H9 (cell line): ENCODE data around the gene F2. TPM values are rescaled to one million over a fixed set of nuclear protein-coding genes. Genes with fewer than 3 reads are reported as not detected.

ENCODE experiments used
- DNase-seq: peaks from one replicate; pipeline ENCODE4 v3.0.0-alpha.2; 2017
- H2AFZ ChIP-seq: one replicate; pipeline ENCODE4 v1.6.1; 2013; ENCODE audit warnings: mild to moderate bottlenecking, low read length, control low read depth, moderate library complexity
- H2AK5ac ChIP-seq: 2 replicates; pipeline ENCODE4 v1.6.1; 2013; ENCODE audit warnings: low read length, control low read depth, mixed read lengths; ENCODE audit not compliant: insufficient read length
- H2BK120ac ChIP-seq: one replicate; pipeline ENCODE4 v1.6.1; 2013; ENCODE audit warnings: low read depth, mild to moderate bottlenecking, low read length, control low read depth, inconsistent platforms; ENCODE audit not compliant: poor library complexity, severe bottlenecking
- H2BK12ac ChIP-seq: 2 replicates; pipeline ENCODE4 v1.6.1; 2013; ENCODE audit warnings: low read length, control low read depth, mixed read lengths, low read depth; ENCODE audit not compliant: insufficient read length
- H2BK15ac ChIP-seq: 2 replicates; pipeline ENCODE4 v1.6.1; 2013; ENCODE audit warnings: low read depth, low read length, control low read depth
- H2BK20ac ChIP-seq: one replicate; pipeline ENCODE4 v1.6.1; 2013; ENCODE audit warnings: low read depth, mild to moderate bottlenecking, low read length, control low read depth, inconsistent platforms; ENCODE audit not compliant: poor library complexity, severe bottlenecking
- H2BK5ac ChIP-seq: 2 replicates; pipeline ENCODE4 v1.6.1; 2013; ENCODE audit warnings: low read length, control low read depth, mixed read lengths; ENCODE audit not compliant: insufficient read length
- H3K14ac ChIP-seq: 2 replicates; pipeline ENCODE4 v1.6.1; 2013; ENCODE audit warnings: low read length, control low read depth; ENCODE audit not compliant: insufficient read depth
- H3K18ac ChIP-seq: 2 replicates; pipeline ENCODE4 v1.6.1; 2013; ENCODE audit warnings: low read depth, mild to moderate bottlenecking, mixed read lengths, low read length, control low read depth; ENCODE audit not compliant: insufficient read length
- H3K23ac ChIP-seq: 2 replicates; pipeline ENCODE4 v1.6.1; 2013; ENCODE audit warnings: low read length, control low read depth, mixed read lengths, low read depth; ENCODE audit not compliant: insufficient read length
- H3K23me2 ChIP-seq: 2 replicates; pipeline ENCODE4 v1.6.1; 2013; ENCODE audit warnings: low read depth, mild to moderate bottlenecking, mixed read lengths, low read length, control low read depth; ENCODE audit not compliant: insufficient read length, poor library complexity, severe bottlenecking
- H3K27ac ChIP-seq: 2 replicates; pipeline ENCODE4 v1.5.1; 2013; ENCODE audit warnings: low read length, control low read depth, mixed read lengths, low read depth; ENCODE audit not compliant: insufficient read length
- H3K27me3 ChIP-seq: 2 replicates; pipeline ENCODE4 v1.6.1; 2013; ENCODE audit warnings: low read length, control low read depth, inconsistent platforms; ENCODE audit not compliant: insufficient read depth
- H3K4ac ChIP-seq: 2 replicates; pipeline ENCODE4 v1.6.1; 2013; ENCODE audit warnings: low read depth, mild to moderate bottlenecking, control low read depth, inconsistent platforms, low read length, moderate library complexity
- H3K4me1 ChIP-seq: 2 replicates; pipeline ENCODE4 v1.6.1; 2013; ENCODE audit warnings: low read length, control low read depth, inconsistent platforms; ENCODE audit not compliant: insufficient read depth
- H3K4me2 ChIP-seq: 2 replicates; pipeline ENCODE4 v1.6.1; 2013; ENCODE audit warnings: low read length, control low read depth, mixed read lengths; ENCODE audit not compliant: insufficient read length, insufficient read depth
- H3K56ac ChIP-seq: 2 replicates; pipeline ENCODE4 v1.6.1; 2013; ENCODE audit warnings: low read depth, mild to moderate bottlenecking, mixed read lengths, low read length, control low read depth; ENCODE audit not compliant: insufficient read length
- H3K79me1 ChIP-seq: 2 replicates; pipeline ENCODE4 v1.6.1; 2013; ENCODE audit warnings: low read depth, mild to moderate bottlenecking, moderate library complexity, low read length, control low read depth, inconsistent platforms; ENCODE audit not compliant: insufficient read depth, poor library complexity, severe bottlenecking
- H3K79me2 ChIP-seq: 2 replicates; pipeline ENCODE4 v1.6.1; 2013; ENCODE audit warnings: low read length, control low read depth, inconsistent platforms; ENCODE audit not compliant: insufficient read depth
- H3K9ac ChIP-seq: 2 replicates; pipeline ENCODE4 v1.6.1; 2013; ENCODE audit warnings: low read length, control low read depth, mixed read lengths; ENCODE audit not compliant: insufficient read length; ENCODE audit errors: extremely low read depth
- H3K9me3 ChIP-seq: one replicate; pipeline ENCODE4 v1.6.1; 2013; ENCODE audit warnings: low read depth, low read length, inconsistent platforms; ENCODE audit not compliant: control insufficient read depth
- H3T11ph ChIP-seq: one replicate; pipeline ENCODE4 v1.6.1; 2013; ENCODE audit warnings: mild to moderate bottlenecking, low read length, control low read depth, inconsistent platforms
- H4K20me1 ChIP-seq: one replicate; pipeline ENCODE4 v1.6.1; 2013; ENCODE audit not compliant: control insufficient read depth, insufficient read length, insufficient read depth
- H4K5ac ChIP-seq: 2 replicates; pipeline ENCODE4 v1.6.1; 2013; ENCODE audit warnings: low read depth, mild to moderate bottlenecking, mixed read lengths, low read length, control low read depth; ENCODE audit not compliant: insufficient read length
- H4K8ac ChIP-seq: replicated peaks from 2 replicates; pipeline ENCODE4 v1.6.1; 2013; ENCODE audit warnings: low read length, control low read depth, mixed read lengths, low read depth; ENCODE audit not compliant: insufficient read length
- H4K91ac ChIP-seq: 2 replicates; pipeline ENCODE4 v1.6.1; 2013; ENCODE audit warnings: low read depth, mild to moderate bottlenecking, moderate library complexity, mixed read lengths, low read length, control low read depth; ENCODE audit not compliant: insufficient read length
- H3K27ac Mint-ChIP-seq, 3 experiments: 2 replicates in 2 of 3; 3 replicates in 1 of 3; pipeline ENCODE4 v1.8.0; 2020 to 2021; ENCODE audit warnings: mixed read lengths in 3 of 3, mild to moderate bottlenecking in 1 of 3, moderate library complexity in 1 of 3
- H3K27me3 Mint-ChIP-seq: 2 replicates; pipeline ENCODE4 v1.8.0; 2021; ENCODE audit warnings: low read depth, mild to moderate bottlenecking, moderate library complexity, mixed read lengths
- H3K36me3 Mint-ChIP-seq, 3 experiments: 2 replicates in 2 of 3; 3 replicates in 1 of 3; pipeline ENCODE4 v1.8.0; 2020 to 2021; ENCODE audit warnings: low read depth in 3 of 3, mixed read lengths in 3 of 3; ENCODE audit not compliant: insufficient read depth in 1 of 3
- H3K4me1 Mint-ChIP-seq, 2 experiments: 2 replicates each; pipeline ENCODE4 v1.8.0; 2020; ENCODE audit warnings: mixed read lengths in 2 of 2
- H3K4me3 Mint-ChIP-seq, 2 experiments: 2 replicates in 1 of 2; 3 replicates in 1 of 2; pipeline ENCODE4 v1.8.0; 2020 to 2021; ENCODE audit warnings: mild to moderate bottlenecking in 2 of 2, mixed read lengths in 2 of 2, moderate library complexity in 1 of 2
- H3K9me3 Mint-ChIP-seq, 2 experiments: 2 replicates in 1 of 2; 3 replicates in 1 of 2; pipeline ENCODE4 v1.8.0; 2020; ENCODE audit warnings: mild to moderate bottlenecking in 2 of 2, mixed read lengths in 2 of 2, moderate library complexity in 1 of 2
- WGBS: extraction: QIAGEN DNeasy Blood & Tissue Kit; methylation state at CpG from one replicate; pipeline ENCODE4 v1.1.7; 2013; ENCODE audit warnings: missing lambda C conversion rate, low lambda C conversion rate, mixed read lengths; ENCODE audit not compliant: insufficient read length; ENCODE audit errors: extremely low coverage; 5-methylcytosine and 5-hydroxymethylcytosine counted together
- total RNA-seq: library from RNA; stranded (reverse); gene quantifications from 2 replicates; pipeline ENCODE4 v1.2.1, GENCODE V29; 2021
- TF ChIP-seq, protein P1 (sequence below): fragments of 200-600 bp; sonication (generic); conservative IDR thresholded peaks from 3 replicates; pipeline ENCODE4 v1.8.0; 2021; ENCODE audit warnings: antibody characterized with exemption, mild to moderate bottlenecking

Gene F2
- total RNA-seq, 1 experiment from 2014 or later, result not detected

- no peaks in the 10 kb centered on the region for H3K79me2 ChIP-seq
- H3K79me1 ChIP-seq, result no peaks in the 10 kb centered on the region
- H3K14ac ChIP-seq, result no peak overlapping the region; the same call in 1 of the 2 replicates
- H3K18ac ChIP-seq, result no peak overlapping the region
- no peak overlapping the region for H3K4me3 Mint-ChIP-seq
- no peak overlapping the region for H3K4me2 ChIP-seq
- no peak overlapping the region for H3K56ac ChIP-seq
- H3T11ph ChIP-seq, result no peak overlapping the region
- no peaks in the 10 kb centered on the region for H4K20me1 ChIP-seq
- H3K23ac ChIP-seq, result no peak overlapping the region
- no peak overlapping the region for H2AFZ ChIP-seq
- H3K4me1 ChIP-seq, result no peaks in the 10 kb centered on the region
- H2BK120ac ChIP-seq, result no peak overlapping the region
- no peak overlapping the region for H2BK12ac ChIP-seq
- no CpG with 5 or more reads among the region's 26 CpGs for WGBS
- no peaks in the 10 kb centered on the region for H3K9me3 ChIP-seq
- H3K27ac ChIP-seq, result no peak overlapping the region
- no peak overlapping the region for H4K5ac ChIP-seq
- no peaks in the 10 kb centered on the region for H3K23me2 ChIP-seq
- H3K27me3 ChIP-seq, result no peaks in the 10 kb centered on the region
- no peak overlapping the region for H2BK20ac ChIP-seq
- no peaks in the 10 kb centered on the region; the same call in 1 of the 2 replicates for H3K27me3 Mint-ChIP-seq
- no peak overlapping the region for H3K4ac ChIP-seq
- H4K91ac ChIP-seq, result no peak overlapping the region
- H2BK15ac ChIP-seq, result no peak overlapping the region
- H3K4me1 Mint-ChIP-seq, result peaks cover 8 to 10% of the 10 kb centered on the region in 2 experiments
- no peak overlapping the region for H2BK5ac ChIP-seq
- no peak overlapping the region; a peak in 1 of 7 replicates for H3K27ac Mint-ChIP-seq
- no peak overlapping the region for H2AK5ac ChIP-seq
- H3K9ac ChIP-seq, result no peak overlapping the region
- no peak overlapping the region for H4K8ac ChIP-seq
- TF ChIP-seq, protein P1, sequence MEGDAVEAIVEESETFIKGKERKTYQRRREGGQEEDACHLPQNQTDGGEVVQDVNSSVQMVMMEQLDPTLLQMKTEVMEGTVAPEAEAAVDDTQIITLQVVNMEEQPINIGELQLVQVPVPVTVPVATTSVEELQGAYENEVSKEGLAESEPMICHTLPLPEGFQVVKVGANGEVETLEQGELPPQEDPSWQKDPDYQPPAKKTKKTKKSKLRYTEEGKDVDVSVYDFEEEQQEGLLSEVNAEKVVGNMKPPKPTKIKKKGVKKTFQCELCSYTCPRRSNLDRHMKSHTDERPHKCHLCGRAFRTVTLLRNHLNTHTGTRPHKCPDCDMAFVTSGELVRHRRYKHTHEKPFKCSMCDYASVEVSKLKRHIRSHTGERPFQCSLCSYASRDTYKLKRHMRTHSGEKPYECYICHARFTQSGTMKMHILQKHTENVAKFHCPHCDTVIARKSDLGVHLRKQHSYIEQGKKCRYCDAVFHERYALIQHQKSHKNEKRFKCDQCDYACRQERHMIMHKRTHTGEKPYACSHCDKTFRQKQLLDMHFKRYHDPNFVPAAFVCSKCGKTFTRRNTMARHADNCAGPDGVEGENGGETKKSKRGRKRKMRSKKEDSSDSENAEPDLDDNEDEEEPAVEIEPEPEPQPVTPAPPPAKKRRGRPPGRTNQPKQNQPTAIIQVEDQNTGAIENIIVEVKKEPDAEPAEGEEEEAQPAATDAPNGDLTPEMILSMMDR, result no peak
- no peak for DNase-seq
- H3K36me3 Mint-ChIP-seq, result peaks cover 0 to 15% (median 9%) of the 10 kb centered on the region in 3 experiments; a peak in 4 of 7 replicates
- H3K9me3 Mint-ChIP-seq, result no peaks in the 10 kb centered on the region
Measured at GRCh38 chr11:46679241-46680163, 39.5 kb upstream of the F2 start.
